Measurements from ENCODE around the gene ATF3.
A peak's percentile ranks its signal among the peaks of the same experiment; 100 is the strongest.

The ATF3 gene

GRCh38 chr1:212611000-212611948 lies 2.7 kb downstream of the ATF3 start:
- H3K4me3 ChIP-seq (ENCODE audit: control insufficient read depth, low read depth, low read length), result no peak overlapping the region
- no peak for DNase-seq (ENCODE audit: low read depth)
- no peak for TF ChIP-seq CTCF (conservative IDR thresholded peaks at IDR 0.05; ENCODE audit: control insufficient read depth, insufficient read depth, low read depth, low read length)

DNA sequence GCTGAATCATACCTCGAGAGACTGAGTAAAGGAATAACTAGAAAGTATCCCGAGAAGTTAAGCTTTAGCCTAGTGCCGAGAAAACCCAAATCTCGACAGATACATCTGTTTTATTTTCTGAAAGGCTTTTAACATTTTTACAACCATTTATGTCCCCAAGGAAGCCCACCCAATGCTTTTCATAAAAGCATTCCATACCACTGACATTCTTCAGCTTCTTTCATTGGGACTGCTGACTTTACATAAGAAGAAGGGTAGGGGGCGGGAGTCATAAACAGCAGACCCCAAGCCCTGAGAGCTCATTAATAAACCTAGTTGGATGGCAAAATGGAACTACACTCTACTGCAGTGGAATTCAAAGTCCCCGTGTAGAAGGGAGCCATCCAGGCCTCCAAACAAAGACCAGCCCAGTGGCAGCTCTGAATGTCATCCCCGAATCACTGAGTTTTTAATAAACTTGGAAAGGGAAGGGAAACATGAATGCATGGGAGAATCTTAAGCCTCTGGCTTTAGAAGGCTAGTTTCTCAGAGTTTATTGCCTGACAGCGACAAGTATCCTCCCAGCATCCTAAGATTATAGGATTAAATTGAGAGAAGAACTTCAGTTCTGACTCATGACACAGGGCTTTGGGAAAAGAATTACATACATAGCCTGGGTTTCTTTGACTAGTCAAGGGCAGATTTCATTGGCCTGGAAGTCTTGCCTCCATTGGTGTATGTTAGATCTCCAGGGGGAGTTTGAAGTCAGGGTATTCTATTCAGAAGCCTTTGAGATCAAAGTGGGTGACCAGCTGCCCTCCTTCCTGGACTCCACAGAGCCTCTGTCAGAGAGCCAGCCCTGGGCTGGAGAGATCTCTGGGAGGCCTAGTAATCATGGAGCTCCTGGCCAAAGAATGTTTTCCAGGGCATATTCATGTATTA lies 3.7 kb downstream of the ATF3 start:
- H3K4me3 ChIP-seq (ENCODE audit: control insufficient read depth, low read depth, low read length), result no peak overlapping the region
- DNase-seq (ENCODE audit: low read depth), result peak; percentile 27
- TF ChIP-seq CTCF (conservative IDR thresholded peaks at IDR 0.05; ENCODE audit: control insufficient read depth, insufficient read depth, low read depth, low read length), result no peak

DNA sequence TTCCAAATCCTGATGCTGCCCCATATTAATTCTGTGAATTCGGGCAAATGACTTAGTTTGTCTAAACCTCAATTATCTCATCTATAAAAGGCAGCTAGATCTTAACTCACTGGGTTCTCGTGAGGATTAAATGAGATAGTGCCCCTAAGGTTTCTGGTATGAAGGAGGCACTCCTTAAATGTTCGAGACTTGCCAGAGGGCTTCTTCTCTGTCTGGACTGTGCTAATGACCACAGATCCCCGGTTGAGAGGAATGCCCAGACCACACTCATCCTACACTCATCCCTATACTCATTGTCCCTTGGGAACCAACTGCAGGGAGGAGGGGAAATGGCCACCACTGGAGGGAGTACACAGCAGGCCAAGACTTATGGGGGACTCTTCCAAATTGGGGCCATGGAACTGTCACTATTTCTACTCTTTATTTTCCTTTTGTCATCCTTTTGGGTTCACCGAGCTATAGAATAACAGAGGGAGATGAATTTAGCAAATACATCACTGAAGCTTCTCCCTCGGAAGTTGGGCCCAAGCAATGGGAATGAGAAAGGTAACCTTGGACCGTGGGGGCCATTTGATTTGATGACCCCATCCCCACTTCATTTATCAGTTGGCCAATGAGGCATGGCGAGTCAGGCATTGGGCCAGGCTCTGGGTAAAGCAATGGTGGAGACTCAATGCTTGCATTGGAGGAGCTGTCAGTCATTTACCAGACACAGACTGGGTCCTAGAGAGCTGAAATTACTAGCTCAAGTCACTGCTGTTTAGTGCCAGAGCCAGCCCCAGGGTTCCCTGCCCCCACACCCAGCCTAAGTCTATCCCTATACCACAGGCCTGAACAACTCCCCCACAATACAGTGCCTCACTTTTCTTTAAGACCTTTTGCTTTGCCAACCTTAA lies 5.1 kb downstream of the ATF3 start:
- no peak overlapping the region for H3K4me3 ChIP-seq (ENCODE audit: control insufficient read depth, low read depth, low read length)
- peak; percentile 88 for DNase-seq (ENCODE audit: low read depth)
- peak; percentile 5 for TF ChIP-seq CTCF (conservative IDR thresholded peaks at IDR 0.05; ENCODE audit: control insufficient read depth, insufficient read depth, low read depth, low read length)

- no peak for DNase-seq (ENCODE audit: low read depth)
- no peak overlapping the region for H3K4me3 ChIP-seq (ENCODE audit: control insufficient read depth, low read depth, low read length)
- TF ChIP-seq CTCF (conservative IDR thresholded peaks at IDR 0.05; ENCODE audit: control insufficient read depth, insufficient read depth, low read depth, low read length), result no peak
Observed at GRCh38 chr1:212614453-212615200, 6.1 kb downstream of the ATF3 start.

- DNase-seq (ENCODE audit: low read depth), result no peak
- TF ChIP-seq CTCF (conservative IDR thresholded peaks at IDR 0.05; ENCODE audit: control insufficient read depth, insufficient read depth, low read depth, low read length), result no peak
- no peak overlapping the region for H3K4me3 ChIP-seq (ENCODE audit: control insufficient read depth, low read depth, low read length)
Observed at GRCh38 chr1:212615201-212615470, 6.6 kb downstream of the ATF3 start.
